ENCODE data around the gene HAUS7.
A peak's percentile ranks its signal among the peaks of the same experiment; 100 is the strongest.

HAUS7 gene

DNA sequence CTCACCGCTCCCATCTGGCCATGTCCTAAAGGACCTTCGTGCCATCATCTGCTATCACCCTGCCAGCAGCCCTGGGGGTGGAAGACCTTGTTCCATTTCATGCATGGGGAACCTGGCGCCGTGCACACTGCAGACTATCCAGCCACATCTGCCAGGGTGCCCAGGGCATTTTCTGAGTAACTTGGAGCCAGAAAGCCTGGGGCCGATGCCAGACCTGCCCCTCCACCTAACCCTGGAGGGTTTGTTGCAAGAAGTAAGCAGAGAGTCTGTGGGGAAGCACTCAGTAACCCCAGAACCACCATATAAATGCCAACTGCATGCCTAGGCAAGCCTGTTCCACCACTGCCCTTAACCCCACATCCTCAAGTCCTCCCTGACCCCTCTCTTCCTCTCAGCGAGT, 7.3 kb downstream of the HAUS7 start:
- H3K4me3 ChIP-seq (ENCODE audit: low read depth, low read length), result no peak overlapping the region
- TF ChIP-seq, protein P1, sequence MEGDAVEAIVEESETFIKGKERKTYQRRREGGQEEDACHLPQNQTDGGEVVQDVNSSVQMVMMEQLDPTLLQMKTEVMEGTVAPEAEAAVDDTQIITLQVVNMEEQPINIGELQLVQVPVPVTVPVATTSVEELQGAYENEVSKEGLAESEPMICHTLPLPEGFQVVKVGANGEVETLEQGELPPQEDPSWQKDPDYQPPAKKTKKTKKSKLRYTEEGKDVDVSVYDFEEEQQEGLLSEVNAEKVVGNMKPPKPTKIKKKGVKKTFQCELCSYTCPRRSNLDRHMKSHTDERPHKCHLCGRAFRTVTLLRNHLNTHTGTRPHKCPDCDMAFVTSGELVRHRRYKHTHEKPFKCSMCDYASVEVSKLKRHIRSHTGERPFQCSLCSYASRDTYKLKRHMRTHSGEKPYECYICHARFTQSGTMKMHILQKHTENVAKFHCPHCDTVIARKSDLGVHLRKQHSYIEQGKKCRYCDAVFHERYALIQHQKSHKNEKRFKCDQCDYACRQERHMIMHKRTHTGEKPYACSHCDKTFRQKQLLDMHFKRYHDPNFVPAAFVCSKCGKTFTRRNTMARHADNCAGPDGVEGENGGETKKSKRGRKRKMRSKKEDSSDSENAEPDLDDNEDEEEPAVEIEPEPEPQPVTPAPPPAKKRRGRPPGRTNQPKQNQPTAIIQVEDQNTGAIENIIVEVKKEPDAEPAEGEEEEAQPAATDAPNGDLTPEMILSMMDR (IDR thresholded peaks at IDR 0.05; ENCODE audit: borderline replicate concordance, insufficient read depth, low read depth, low read length), result no peak

DNA sequence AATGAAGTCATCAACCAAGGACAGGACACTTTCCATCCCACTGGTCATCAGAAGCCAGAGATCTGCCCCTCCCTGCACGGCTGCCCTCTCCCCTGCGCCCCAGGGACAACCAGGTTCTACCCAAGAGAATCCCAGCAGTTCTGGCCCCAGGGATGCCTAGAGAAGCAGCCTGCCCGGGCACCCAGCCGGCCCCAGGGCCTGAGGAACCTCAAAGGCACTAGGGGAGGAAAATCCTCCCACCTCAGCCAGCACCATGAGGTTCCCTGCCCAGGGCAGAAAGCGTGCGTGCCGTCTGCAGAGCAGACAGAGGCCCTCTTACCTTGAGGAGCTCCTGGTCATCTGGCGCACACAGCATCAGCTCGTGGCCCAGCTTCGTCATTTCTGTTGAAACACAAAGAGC, 8.1 kb downstream of the HAUS7 start:
- TF ChIP-seq, protein P1 (IDR thresholded peaks at IDR 0.05; ENCODE audit: borderline replicate concordance, insufficient read depth, low read depth, low read length), result no peak

DNA sequence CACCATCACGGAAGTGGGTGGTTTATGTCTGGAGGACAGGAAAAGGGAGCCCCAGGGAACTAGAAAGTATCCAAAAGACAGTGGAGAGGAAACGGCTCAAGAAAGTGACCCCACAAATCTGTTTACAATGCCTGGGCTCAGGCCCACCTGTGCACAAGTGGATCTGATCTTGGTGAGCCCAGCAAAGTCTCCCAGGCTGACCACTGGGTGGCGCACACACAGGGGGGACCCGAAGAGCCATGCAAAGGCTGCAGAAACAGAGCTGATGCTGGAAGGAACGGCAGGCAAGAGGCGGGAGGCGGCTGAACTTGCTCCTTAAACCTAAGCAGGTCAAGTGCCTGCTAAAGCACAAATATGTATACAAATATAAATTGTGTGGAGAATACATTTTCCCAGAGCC, 9.6 kb downstream of the HAUS7 start:
- no peak overlapping the region for H3K4me3 ChIP-seq (ENCODE audit: low read depth, low read length)
- TF ChIP-seq, protein P1 (IDR thresholded peaks at IDR 0.05; ENCODE audit: borderline replicate concordance, insufficient read depth, low read depth, low read length), result peak; percentile 77

More for the DNA sequence above, 8.1 kb downstream of the HAUS7 start:
- no peak overlapping the region for H3K4me3 ChIP-seq (ENCODE audit: low read depth, low read length)

DNA sequence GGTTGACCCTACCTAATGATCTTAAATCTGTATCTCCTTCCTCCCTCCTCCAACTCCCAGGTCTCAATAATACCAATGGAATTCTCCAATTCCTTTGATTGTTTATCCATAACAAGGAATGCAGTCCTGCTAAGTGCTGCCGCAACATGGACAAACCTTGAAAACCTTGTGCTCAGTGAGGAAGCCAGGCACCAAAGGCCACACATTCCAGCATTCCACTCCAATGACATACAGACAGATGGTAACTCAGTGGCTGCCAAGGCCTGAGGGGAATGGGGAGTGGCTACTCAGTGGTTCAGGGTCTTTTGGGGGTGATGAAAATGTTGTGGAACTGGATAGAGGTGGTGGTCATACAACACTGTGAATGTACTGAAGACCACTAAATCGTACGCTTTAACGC, 10.4 kb downstream of the HAUS7 start:
- H3K4me3 ChIP-seq (ENCODE audit: low read depth, low read length), result no peak overlapping the region
- TF ChIP-seq, protein P1 (IDR thresholded peaks at IDR 0.05; ENCODE audit: borderline replicate concordance, insufficient read depth, low read depth, low read length), result no peak

DNA sequence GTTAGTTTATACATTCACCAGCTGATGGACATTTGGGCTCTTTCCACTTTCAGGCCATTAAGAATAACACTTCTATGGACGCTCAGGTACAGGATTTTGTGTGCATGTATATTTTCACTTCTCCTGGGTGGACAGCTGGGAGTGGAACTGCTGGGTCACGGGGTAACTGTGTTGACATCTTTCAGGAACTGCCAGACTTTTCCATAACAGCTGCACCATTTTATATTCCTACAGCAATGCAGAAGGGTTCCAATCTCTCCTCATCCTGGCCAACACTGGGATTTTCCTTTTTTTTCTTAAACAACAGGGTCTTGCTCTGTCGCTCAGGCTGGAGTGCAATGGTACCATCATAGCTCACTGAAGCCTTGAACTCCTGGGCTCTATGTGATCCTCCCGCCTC, 11.9 kb downstream of the HAUS7 start:
- H3K4me3 ChIP-seq (ENCODE audit: low read depth, low read length), result no peak overlapping the region
- TF ChIP-seq, protein P1 (IDR thresholded peaks at IDR 0.05; ENCODE audit: borderline replicate concordance, insufficient read depth, low read depth, low read length), result no peak

DNA sequence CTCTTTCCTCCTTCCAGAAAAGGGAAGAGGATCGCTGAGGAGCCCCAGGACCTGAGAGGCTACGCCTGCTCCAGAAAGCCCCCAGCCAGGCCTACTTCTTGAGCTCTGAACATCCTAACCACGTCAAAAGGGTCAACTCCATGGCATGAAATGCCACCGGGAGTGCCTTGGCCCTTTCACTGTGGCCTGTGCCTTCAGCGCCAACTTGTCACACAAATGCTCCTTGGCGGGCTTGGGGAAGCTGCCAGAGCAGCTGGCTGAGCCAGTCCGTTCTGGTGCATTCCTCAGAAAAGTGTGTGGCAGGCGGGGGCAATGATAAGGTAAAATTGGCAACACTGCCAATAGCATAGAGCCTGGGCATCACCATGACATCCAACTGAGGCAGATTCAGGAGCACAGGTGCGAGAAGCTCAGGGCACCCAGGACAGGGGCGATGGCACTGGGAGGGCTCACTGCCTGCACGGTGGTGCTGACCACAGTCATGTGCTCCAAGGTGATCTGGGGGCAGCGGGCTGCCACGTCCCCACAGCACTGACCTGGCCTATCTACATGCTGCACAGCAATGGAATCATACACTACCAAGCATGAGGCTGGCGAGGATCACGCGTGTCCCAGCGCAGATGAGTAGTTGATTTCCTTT, 12.4 kb downstream of the HAUS7 start:
- TF ChIP-seq, protein P1 (IDR thresholded peaks at IDR 0.05; ENCODE audit: borderline replicate concordance, insufficient read depth, low read depth, low read length), result no peak

DNA sequence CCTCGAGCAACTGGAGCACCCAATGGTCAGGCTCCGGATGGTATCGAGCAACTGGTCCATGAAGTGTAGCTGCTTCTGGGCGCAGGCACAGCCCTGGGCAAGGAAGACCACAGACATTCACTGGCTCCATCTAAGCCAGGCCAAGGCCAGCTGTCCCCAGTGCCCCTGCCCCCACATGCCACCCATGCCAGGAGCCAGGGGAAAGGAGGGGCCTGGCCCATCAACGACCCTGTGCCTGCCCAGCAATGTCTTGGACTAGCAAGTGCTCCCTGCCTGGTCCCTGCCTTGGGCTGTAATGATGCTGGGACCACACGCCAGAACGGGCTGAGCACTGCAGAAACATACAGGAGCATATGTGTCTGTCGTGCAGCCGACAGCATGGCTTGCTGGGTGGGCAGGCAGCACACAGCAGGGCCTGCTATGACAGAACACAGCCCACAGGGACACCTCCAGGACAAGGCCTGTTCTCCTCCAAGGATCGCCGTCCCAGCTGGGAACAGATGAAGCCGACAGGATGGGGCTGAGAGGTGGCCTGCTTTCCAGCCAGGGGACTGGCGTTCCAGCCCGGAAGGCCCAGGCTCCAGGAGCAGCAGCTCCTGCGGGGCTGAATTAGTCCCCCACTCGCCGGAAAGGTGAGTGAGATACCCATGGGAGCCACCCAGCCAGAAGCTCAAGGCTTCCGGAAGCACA, 13.1 kb downstream of the HAUS7 start:
- no peak overlapping the region for H3K4me3 ChIP-seq (ENCODE audit: low read depth, low read length)
- TF ChIP-seq, protein P1 (IDR thresholded peaks at IDR 0.05; ENCODE audit: borderline replicate concordance, insufficient read depth, low read depth, low read length), result no peak

More for the DNA sequence above, 12.4 kb downstream of the HAUS7 start:
- no peak overlapping the region for H3K4me3 ChIP-seq (ENCODE audit: low read depth, low read length)
